Measurements from ENCODE around the gene WDR53.

GRCh38 chr3:196523841-196524240 is 44.5 kb downstream of the WDR53 start:
- TF ChIP-seq CEBPB (IDR thresholded peaks at IDR 0.05) (no peak), RAD21 (IDR thresholded peaks at IDR 0.05; ENCODE audit: low read depth) (no peak), CREB1 (IDR thresholded peaks at IDR 0.05; ENCODE audit: low read depth) (no peak), USF1 (IDR thresholded peaks at IDR 0.05) (no peak)
